Hematopoietic multipotent progenitor cell treated with erythropoietin and hydrocortisone succinate and interleukin-3 and kit ligand, for 17 days (in vitro differentiated cells): ENCODE measurements around the gene PLXNC1.

Experiments
- DNase-seq: peaks from one replicate; pipeline ENCODE4 v3.0.0-alpha.2; 2015; ENCODE audit warnings: low spot score

The PLXNC1 gene

DNA sequence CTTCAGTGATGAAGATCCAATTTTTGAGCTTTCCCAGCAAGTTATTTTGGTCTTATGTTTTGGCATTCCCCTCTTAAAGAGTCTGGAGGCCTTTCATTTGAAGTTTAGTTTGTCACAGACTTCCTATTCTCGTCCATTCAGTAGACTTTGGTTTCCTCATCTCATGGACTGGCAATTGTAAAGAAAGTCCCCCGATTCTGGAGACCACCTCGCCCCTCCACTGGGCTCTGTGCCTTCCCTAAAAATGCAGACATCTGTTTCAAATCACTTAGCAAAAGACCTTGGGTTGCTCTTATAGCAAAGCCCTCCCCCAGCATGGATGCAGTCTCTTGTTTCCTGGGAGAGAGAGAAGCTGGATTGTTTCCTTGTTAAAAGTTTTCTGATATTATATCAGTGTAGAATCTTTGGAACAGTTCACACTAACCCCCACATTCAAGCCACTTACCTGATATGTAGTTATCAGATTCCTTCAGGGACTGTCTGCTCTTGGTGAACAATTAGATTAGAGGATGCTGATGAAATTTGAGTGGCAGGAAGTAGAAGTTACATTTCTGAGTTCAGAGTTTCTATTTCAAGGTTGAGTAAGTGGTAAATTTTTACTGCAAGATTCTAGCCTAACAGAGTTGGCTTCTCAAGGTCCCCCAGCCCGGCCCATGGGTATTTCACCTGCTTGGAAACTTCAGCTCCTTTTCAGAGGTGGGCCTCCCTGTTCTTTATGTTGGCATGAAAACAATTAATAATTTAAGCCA, 56.3 kb downstream of the PLXNC1 start:
- DNase-seq = no peak

DNA sequence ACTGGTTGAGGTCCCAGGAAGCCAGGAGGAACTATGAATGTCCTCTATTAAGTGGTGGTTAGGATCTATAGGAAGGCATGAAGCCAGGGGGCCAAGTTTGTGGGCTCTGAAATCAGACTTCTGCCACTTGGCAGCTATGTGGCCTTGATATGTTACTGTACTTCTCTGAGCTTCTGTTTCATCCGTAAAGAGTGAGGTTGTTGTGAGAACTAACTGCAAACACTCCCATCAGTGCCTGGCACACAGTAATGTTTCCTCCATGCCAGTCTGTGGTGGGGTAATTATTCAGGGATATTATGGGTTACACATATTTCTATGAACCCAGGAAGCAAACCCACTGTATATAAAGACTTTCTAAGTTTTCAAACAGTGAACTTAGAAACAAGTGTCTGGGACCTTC, 57.4 kb downstream of the PLXNC1 start:
- no peak for DNase-seq

DNA sequence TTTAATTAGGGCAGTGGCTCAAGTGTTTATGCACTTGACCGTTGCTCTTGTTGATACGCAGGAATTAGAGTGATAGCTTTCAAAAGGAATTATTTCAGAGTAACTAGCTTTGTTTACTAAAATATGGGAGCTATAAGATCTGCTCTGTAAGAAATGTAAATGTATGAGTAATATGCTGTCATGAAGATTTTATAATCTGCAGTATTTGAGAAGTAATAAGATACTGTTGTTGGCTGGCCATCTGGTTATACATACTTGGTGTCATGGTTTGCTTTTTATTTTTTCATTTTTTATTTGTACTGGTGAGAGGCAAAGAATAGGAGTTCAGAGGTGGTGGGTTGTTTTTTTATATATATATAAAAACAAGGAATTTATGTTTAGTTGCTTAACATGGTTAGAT, 58.5 kb downstream of the PLXNC1 start:
- DNase-seq = peak; percentile 29

DNA sequence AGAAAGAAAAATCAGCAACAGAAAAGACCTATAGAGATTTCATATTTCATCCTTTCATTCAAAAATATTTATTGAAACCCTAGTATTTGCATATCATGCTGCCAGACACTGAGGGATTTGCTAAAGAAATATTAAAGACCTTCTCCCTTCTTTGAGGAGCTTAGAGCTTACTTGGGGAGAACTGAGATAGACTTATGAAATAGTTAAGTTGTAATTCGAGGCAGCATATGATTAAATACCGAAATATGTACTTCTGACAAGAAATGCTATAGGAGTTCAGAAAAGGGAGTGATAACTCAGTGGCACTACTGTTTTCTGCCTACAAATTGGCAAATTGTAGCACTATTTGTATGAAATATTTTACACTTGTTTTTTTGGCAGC, 59.1 kb downstream of the PLXNC1 start:
- no peak for DNase-seq

DNA sequence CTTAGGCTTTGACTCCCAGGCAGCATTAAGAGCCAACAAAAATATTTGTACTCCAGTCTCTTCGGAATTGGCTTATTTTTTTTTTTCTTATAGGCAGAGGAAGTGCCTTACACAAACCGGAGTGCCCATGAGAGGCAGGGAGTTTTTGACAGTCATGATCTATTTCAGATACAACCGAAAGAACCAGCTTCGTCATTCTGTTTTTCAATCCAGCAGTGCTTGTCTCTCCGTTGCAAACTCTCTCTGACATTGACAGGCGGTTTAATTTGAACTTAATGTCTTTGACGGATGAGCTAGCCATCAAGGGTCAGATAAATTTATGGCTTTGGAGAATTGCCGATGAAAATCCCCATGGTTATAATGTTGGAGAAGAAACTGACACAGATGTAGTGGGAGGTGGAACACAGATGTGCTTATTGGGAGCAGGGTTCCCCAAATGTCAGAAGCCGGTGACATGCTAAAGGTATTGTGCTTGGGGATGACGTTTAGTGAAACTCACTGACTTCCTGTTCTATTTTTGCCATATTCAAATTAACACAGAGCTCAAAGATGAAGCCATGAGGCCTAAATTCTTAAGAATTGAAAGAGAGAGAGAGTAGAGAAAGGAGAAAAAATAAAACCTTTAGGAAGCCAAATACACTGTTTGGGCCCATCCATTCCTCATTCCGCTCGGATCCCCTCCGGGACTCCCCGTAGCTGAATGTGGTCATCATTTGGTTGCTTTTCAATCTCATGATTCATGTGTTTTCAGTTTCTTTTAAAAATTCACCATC, 59.7 kb downstream of the PLXNC1 start:
- peak; percentile 88 for DNase-seq

DNA sequence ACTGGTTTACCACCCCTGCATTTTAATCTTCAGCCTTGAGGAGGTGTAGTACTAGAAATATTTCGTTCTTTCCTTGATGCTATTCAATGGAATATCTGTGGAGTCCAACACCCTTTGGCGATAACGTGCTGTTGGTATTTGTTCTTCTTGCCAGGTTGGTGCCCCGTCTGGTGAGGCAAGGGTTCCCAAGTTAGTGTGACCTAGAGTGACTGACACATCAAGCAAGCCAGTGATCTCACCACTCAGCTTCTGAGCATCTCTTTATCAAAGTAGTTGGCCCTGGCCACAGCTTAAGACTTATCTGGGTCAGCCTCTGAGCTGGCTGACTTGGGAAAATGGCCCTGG, 60.2 kb downstream of the PLXNC1 start:
- peak; percentile 75 for DNase-seq

DNA sequence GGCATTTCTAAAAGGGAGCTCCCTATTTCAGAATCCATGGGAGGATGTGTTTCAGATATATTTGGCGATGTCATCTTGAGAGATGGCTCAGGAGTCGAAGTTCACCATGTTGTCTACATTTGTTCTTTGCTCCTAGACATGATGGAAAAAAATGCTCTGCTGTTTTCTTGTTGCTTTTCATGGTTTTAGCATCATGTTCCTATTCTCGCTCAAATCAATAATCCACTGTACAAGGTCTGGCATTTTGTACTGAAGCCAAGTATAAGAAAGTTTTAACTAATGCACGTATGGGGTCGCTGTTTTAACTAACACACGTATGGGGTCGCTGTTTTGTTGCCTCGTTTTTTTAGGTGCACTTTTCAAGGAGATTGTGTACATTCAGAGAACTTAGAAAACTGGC, 60.9 kb downstream of the PLXNC1 start:
- DNase-seq = no peak

DNA sequence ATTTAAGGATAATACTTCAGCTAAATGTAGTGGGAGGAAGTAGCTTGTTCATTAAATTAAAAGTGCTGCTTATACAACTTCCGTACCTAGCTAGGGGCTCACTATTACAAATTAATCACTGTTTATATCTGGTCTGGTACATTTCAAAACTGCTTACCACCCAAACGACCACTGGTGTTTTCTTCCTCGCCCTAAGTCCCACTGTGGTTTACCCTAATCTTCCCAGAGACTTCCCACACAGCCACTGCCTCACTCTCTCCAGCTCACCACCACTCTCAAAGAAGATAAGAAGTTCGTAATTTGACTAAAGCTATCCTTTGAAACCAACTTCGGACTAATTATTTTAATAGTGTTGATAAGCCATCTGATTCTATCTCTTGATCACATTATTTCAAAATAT, 62.6 kb downstream of the PLXNC1 start:
- no peak for DNase-seq

DNA sequence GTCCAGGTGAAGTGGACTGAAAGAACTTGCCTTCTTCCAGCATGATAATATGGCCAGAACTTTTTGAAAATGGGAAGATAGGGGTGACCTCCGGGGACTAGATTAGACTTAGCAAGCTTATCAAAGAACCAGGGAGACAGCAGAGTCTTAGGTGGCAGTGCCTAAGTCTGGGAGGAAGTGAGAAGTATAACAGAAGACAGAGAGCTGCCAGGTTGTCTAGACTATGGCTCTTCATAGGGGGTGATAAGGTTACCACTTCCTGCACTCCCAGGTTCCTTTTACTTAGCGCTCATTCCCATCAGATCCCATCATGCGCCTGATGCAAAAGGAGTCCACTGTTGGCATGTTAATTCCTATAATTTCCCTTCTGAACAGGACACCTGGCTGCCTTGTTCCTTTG, 69.9 kb downstream of the PLXNC1 start:
- no peak for DNase-seq

DNA sequence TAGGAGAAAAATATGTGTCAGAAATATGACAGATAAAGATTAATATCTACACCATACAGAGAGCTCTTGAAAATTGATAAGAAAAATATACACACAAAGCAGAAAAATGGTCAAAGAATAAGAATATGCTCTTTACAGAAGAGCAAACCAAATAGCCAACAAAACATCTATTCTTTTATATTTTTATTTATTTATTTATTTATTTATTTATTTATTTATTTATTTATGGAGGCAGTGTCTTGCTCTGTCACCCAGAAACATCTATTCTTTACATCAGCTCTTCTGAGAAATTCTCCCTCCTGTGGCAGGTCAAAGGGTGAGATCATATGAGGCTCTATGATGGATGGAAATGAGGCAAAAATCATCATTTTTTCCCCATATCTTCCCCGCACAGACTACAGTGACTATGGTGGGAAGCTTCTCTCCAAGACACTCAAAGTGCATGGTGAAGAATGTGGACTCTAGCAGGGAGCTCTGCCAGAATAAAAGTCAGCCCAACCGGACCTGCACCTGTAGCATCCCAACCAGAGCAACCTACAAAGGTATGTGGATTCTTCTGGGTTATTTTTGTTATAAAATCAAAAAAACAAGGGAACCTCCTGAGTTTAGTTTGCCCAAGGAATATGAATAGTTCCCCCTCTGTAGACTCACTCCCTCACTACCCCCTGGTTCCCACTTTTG, 71.4 kb downstream of the PLXNC1 start:
- no peak for DNase-seq

DNA sequence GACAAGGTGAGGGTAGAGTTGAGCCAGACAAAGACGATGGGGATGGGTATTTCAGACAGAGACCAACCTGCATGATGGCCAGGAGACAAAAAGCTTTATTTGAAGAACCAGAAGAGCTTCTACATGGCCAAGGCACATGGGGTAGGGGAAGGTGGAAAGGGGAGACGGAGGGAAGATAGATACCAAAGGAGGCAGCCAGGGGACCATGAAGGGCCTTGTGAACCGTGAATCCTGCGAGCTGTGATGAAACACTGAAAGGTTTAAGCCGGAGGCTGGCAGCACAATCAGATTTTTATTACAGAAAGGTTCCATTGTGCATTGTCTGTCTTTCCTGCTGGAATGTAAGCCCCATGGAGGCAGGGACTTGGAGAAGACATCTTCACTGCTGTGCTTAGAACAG, 72.4 kb downstream of the PLXNC1 start:
- DNase-seq = no peak

DNA sequence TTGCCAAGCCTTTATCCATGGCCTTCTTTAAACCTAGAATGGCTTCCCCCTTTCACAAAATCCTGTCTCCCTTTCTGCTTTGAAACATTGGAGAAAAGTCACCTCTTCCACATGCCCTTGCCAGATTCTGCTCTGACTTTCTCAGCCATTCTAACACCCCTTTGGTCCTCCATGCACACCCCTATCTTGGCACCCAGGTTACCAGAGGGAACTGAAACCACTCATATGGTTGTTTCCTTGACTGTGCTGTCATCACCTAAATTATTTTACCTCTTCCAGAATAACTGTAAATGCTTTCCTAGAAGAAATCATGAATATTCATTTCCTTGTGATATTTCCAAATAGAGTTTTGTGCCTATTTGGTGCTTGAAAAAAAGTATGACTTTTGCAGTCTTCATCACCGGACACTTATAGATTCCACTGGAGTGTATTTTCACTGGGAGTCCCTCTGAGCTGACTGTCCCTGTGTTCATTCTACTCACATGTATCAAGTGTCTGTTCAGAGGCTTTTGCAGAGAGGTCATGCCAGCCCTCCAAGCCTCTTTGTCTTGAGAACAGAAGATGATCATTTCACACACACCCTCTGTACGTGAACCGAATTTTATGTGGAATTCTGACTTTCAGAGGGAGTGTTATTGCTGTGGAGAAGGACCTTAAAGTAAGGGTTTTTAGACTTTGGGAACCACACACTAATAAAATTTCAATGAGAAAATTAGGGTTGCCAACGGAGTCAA, 74.1 kb downstream of the PLXNC1 start:
- no peak for DNase-seq

DNA sequence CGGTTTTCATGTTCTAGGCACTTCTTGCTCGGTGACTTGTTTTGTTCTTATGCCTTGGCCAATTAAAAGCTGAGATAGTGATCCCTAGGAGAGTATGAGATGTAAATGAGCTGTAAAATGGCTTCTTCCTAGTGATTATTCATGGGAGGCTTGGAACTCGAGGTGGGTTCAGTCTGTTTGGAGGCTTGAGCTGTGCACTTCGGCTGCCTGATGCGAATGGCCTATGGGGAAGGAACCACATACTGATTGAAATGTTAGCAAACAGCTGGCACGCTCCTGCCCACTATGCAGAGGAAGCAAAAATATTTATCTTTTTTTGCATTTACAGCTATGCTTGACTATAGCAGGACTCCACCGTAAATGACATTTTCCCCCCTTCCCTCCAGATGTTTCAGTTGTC, 75.5 kb downstream of the PLXNC1 start:
- no peak for DNase-seq

DNA sequence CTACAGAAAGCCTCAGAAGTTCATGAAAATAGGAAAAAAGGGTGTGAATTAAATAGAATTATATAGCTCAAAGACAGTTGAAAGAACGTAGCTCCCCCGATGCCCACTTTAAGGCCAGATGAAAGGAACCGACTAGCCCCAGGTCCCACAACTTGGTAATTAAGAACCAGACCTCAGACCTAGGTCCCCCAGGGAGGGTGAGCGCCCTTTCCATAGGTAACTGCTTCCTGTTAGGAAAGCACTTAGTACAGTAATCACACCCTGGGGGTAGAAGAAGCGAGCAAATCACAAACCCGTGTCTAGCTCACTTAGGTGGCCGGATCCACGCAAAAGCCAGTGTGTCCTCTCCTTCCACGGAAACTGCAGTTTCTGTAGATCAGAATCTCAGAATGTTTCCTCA, 77.1 kb downstream of the PLXNC1 start:
- DNase-seq = no peak

DNA sequence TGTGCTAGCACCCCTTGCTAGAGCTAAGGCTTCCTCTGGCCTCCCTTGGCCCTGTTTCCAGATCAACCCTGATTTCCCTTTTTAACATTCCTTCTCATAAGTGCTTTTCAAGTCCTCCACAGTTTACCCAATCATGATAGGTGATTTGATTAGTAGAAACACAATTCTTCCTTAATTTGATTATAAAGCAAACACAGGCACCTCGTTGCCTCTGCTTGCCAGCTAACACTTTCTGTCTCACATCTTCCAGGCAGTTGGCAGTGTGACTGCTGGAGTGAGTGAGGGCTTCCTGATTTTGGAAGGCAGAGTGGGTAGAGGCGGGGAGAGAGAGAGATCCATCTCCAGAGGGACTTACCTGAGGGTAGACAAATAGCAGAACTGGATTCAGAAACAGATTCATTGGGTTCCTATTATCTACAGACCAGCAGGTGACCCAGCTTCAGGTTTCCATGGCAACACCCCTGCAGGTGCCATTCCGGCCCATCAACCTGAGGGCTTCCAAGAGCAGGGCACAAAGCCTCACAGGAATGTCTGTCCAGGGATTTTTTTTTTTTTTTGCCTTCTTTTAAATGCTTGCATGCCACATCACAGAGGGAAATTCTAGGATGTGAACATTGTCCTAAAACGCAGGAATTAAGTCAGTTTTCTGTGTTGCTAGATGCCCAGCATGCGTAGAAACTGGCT, 77.7 kb downstream of the PLXNC1 start:
- DNase-seq = no peak

DNA sequence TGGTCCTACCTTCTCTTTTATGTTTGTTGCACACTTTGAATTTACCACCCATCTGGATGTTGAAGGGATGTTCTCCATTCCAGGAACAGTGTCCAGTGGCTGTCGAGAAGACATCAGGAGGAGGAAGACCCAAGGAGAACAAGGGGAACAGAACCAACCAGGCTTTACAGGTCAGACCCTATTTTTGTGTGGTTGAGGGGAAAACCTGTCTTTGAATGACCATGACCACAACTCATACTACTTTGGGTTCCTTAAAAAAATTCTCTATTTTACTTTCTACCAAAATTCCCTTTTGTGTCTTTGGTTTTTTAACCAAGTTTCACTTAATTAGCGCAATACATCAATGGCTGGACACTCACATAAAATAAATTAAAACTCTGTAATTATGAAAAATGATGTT, 78.7 kb downstream of the PLXNC1 start:
- DNase-seq = no peak

DNA sequence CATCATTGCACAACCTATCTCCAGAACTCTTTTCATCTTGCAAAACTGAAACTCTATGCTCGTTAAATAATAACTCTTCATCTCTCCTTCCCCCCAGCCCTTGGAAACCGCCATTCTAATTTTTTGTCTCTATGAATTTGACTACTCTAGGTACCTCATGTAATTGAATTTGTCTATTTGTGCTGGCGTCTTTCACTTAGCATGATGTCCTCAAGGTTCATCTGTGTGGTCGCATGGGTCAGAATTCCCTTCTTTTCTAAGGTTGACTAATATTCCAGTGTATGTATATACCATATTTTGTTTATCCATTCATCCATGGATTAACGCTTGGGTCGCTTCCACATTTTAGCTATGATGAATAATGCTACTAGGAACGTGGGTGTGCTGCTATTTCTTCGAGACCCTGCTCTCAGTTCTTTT, 80.1 kb downstream of the PLXNC1 start:
- no peak for DNase-seq

DNA sequence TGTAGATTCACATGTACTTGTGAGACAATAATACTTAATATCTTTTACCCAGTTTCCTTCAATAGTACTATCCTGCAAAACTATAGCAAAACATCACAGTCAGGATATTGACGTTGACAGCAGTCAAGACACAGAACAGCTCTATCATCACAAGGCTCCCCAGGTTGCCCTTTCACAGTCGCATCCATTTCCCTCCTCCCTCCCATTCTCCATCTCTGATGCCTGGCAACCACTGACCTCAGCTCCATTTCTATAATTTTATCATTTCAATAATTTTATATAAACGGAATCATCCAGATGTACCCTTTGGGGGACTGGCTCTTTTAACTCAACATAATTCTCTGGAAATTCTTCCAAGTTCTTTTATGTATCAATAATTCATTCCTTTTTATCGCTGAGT, 81.5 kb downstream of the PLXNC1 start:
- no peak for DNase-seq

DNA sequence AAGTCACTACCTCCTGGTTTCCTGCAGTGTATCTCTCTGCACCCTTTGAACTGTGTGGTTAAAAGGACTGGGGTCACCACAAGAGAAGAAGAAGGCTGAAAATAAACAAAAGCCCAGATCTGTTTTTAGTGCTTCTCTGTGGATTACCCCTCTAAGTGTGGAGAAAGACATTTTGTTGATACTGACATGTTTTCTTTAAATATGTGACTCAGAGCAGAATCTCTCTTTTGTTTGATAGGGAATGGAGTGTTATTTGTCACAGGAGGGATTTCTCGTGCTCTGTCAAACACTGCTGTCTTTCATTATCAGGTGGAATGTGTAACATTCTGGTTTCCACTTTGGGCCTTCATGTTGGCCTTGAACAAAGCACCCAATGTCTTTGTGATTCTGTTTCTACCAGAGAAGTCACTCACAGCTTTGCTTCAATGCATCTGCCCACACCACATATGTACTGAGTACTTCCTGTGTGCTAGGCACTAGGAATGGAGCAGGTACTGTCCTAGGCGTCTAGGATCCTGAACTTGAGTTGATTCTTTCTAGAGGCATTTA, 82.1 kb downstream of the PLXNC1 start:
- no peak for DNase-seq

DNA sequence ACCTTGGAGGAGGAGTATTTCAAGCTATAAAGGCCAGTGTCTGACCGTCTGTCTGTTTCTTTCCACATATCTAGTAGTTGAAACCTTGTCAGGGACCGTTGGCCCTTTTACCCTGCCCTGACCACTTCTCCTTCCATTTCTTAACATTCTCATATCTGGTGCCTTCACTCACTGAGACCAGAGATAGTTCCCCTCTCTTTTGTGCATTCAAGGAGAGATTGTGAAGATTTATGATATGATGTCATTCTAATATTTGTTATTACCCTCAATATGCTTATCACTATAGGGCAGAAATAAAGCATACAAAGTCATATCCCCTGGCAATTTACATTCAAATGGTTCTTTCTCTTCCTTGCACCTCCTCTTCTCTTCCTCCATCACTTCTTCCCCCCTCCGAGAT, 83.3 kb downstream of the PLXNC1 start:
- no peak for DNase-seq

DNA sequence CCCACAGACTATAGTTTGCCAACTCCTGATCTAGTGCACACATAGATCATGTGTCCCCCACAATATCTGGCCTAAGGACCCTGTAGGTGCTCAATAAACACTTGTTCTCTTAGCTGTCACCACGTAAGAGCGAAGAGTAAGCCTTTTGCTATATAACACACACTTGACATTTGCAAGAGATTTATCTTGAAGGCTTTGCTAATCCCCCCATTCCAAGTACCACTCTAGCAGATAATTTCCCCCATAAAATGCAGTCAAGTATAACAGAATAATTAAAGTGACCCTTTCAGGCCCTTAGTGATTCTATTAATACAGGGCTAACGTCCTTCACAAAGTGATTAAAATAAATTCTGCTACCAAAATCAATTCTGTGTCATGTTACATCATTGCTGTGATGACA, 87.5 kb downstream of the PLXNC1 start:
- no peak for DNase-seq
